ENCODE results near the gene BCAS4. TPM values are rescaled to one million over a fixed set of nuclear protein-coding genes. Genes with fewer than 3 reads are reported as not detected.

BCAS4 gene
- total RNA-seq, 2 donors from 2014 or later, result 2.9 to 11.4 TPM

- WGBS, result 91% methylated on average over 6 of the region's 6 CpGs
- intact Hi-C loops (cut with DNase I), result no loop called here
- no peak for DNase-seq (ENCODE audit: low spot score)
- no peaks in the 10 kb centered on the region for H3K36me3 ChIP-seq
- H3K27me3 ChIP-seq (replicated peaks; ENCODE audit: insufficient read depth), result no peaks in the 10 kb centered on the region
- no peaks in the 10 kb centered on the region for H3K9me3 ChIP-seq
- no peaks in the 10 kb centered on the region for H3K4me1 ChIP-seq (replicated peaks)
- no peak overlapping the region for H3K4me3 ChIP-seq
- H3K27ac ChIP-seq, result no peak overlapping the region
- TF ChIP-seq POLR2A (IDR thresholded peaks at IDR 0.05) (no peak), POLR2AphosphoS5 (IDR thresholded peaks at IDR 0.05) (no peak), CTCF (IDR thresholded peaks at IDR 0.05) (no peak)
Observed at GRCh38 chr20:50865114-50865513, 70.3 kb downstream of the BCAS4 start.

- TF ChIP-seq POLR2A (IDR thresholded peaks at IDR 0.05) (no peak), CTCF (IDR thresholded peaks at IDR 0.05) (no peak), POLR2AphosphoS5 (IDR thresholded peaks at IDR 0.05) (no peak)
- no peaks in the 10 kb centered on the region for H3K36me3 ChIP-seq
- no peaks in the 10 kb centered on the region for H3K4me1 ChIP-seq (replicated peaks)
- H3K27ac ChIP-seq, result no peak overlapping the region
- H3K9me3 ChIP-seq, result no peaks in the 10 kb centered on the region
- no peak overlapping the region for H3K4me3 ChIP-seq
- WGBS, result 53% methylated on average over 7 of the region's 7 CpGs
- no peaks in the 10 kb centered on the region for H3K27me3 ChIP-seq (replicated peaks; ENCODE audit: insufficient read depth)
- intact Hi-C loops (cut with DNase I), result no loop called here
- DNase-seq (ENCODE audit: low spot score), result no peak
Observed at GRCh38 chr20:50865591-50865990, 70.7 kb downstream of the BCAS4 start.

- TF ChIP-seq CTCF (IDR thresholded peaks at IDR 0.05) (no peak), POLR2A (IDR thresholded peaks at IDR 0.05) (no peak), POLR2AphosphoS5 (IDR thresholded peaks at IDR 0.05) (no peak)
- intact Hi-C loops (cut with DNase I), result no loop called here
- no peak overlapping the region for H3K4me3 ChIP-seq
- no peak overlapping the region for H3K27ac ChIP-seq
- WGBS, result 68% methylated on average over 12 of the region's 12 CpGs
- no peaks in the 10 kb centered on the region for H3K9me3 ChIP-seq
- H3K4me1 ChIP-seq (replicated peaks), result no peaks in the 10 kb centered on the region
- no peak for DNase-seq (ENCODE audit: low spot score)
- no peaks in the 10 kb centered on the region for H3K36me3 ChIP-seq
- H3K27me3 ChIP-seq (replicated peaks; ENCODE audit: insufficient read depth), result no peaks in the 10 kb centered on the region
Observed at GRCh38 chr20:50866036-50866685, 71.3 kb downstream of the BCAS4 start.

GRCh38 chr20:50866831-50867230, 72.0 kb downstream of the BCAS4 start:
- TF ChIP-seq CTCF (IDR thresholded peaks at IDR 0.05), result no peak
- no peak for TF ChIP-seq POLR2AphosphoS5 (IDR thresholded peaks at IDR 0.05)
- no peak for TF ChIP-seq POLR2A (IDR thresholded peaks at IDR 0.05)
- H3K27me3 ChIP-seq (replicated peaks; ENCODE audit: insufficient read depth), result no peaks in the 10 kb centered on the region
- DNase-seq (ENCODE audit: low spot score), result no peak
- H3K4me3 ChIP-seq, result no peak overlapping the region
- no peaks in the 10 kb centered on the region for H3K4me1 ChIP-seq (replicated peaks)
- WGBS, result 64% methylated on average over 9 of the region's 9 CpGs
- H3K27ac ChIP-seq, result no peak overlapping the region
- no peaks in the 10 kb centered on the region for H3K36me3 ChIP-seq
- intact Hi-C loops (cut with DNase I), result no loop called here
- no peaks in the 10 kb centered on the region for H3K9me3 ChIP-seq

GRCh38 chr20:50867805-50868204, 72.9 kb downstream of the BCAS4 start:
- TF ChIP-seq POLR2A (IDR thresholded peaks at IDR 0.05), result no peak
- TF ChIP-seq CTCF (IDR thresholded peaks at IDR 0.05), result no peak
- TF ChIP-seq POLR2AphosphoS5 (IDR thresholded peaks at IDR 0.05), result no peak
- H3K4me1 ChIP-seq (replicated peaks), result no peaks in the 10 kb centered on the region
- 95% methylated on average over 6 of the region's 6 CpGs for whole genome bisulfite sequencing
- H3K4me3 ChIP-seq, result no peak overlapping the region
- H3K27me3 ChIP-seq (replicated peaks; ENCODE audit: insufficient read depth), result no peaks in the 10 kb centered on the region
- DNase-seq (ENCODE audit: low spot score), result no peak
- intact Hi-C loops (cut with DNase I), result no loop called here
- no peak overlapping the region for H3K27ac ChIP-seq
- no peaks in the 10 kb centered on the region for H3K9me3 ChIP-seq
- H3K36me3 ChIP-seq, result no peaks in the 10 kb centered on the region

Measured in prostate gland (tissue), 2 donors.